ENCODE measurements around the gene AANAT. TPM values are rescaled to one million over a fixed set of nuclear protein-coding genes. Genes with fewer than 3 reads are reported as not detected.

AANAT gene
- total RNA-seq, 2 experiments from 2014 or later = not detected

- no peaks in the 10 kb centered on the region for H4K20me1 ChIP-seq (ENCODE audit: insufficient read depth, low read length)
- TF ChIP-seq CTCF (conservative IDR thresholded peaks at IDR 0.05; ENCODE audit: low read length) = no peak
- TF ChIP-seq EZH2phosphoT487 (IDR thresholded peaks at IDR 0.05; ENCODE audit: borderline replicate concordance, low read depth, low read length) = no peak
- no peaks in the 10 kb centered on the region for H3K9me2 ChIP-seq (ENCODE audit: insufficient read depth, low read length)
- peaks cover 22% of the 10 kb centered on the region for H3K4me1 ChIP-seq (ENCODE audit: insufficient read depth, low read length, poor library complexity, severe bottlenecking)
- POLR2A ChIA-PET = interaction anchor here (0.7 to 1.2 kb wide), 5 partner anchors 10 to 154 kb away, joined by 3 to 6 read pairs (median 3); no protein-coding TSS in a partner anchor
- H2AFZ ChIP-seq (ENCODE audit: low read length) = no peak overlapping the region
- H3K79me2 ChIP-seq (ENCODE audit: insufficient read depth, low read depth, low read length) = no peaks in the 10 kb centered on the region
- CTCF ChIA-PET (ENCODE audit: unreplicated experiment) = no interaction called here
- no peak overlapping the region for H3K4me3 ChIP-seq (ENCODE audit: low read depth, low read length, poor library complexity, severe bottlenecking)
- no peaks in the 10 kb centered on the region for H3K9me3 ChIP-seq (ENCODE audit: low read length)
- DNase-seq (ENCODE audit: low spot score) = no peak
- H3K36me3 ChIP-seq (ENCODE audit: insufficient read depth, low read length) = no peaks in the 10 kb centered on the region
- no TSS peak for BruUV-seq (replicated peaks)
- intact Hi-C loops (cut with micrococcal nuclease; ENCODE audit: unreplicated experiment) = no loop called here
- H3K4me2 ChIP-seq (ENCODE audit: low read length) = no peak overlapping the region
- H3K27ac ChIP-seq (ENCODE audit: low read depth, low read length, poor library complexity, severe bottlenecking) = no peak overlapping the region
These were observed 43.4 kb downstream of the AANAT start for GRCh38 chr17:76510831-76511244.

GRCh38 chr17:76511668-76512365 lies 44.4 kb downstream of the AANAT start:
- H3K4me3 ChIP-seq (ENCODE audit: low read depth, low read length, poor library complexity, severe bottlenecking) = no peak overlapping the region
- DNase-seq (ENCODE audit: low spot score) = no peak
- H4K20me1 ChIP-seq (ENCODE audit: insufficient read depth, low read length) = no peaks in the 10 kb centered on the region
- no peak overlapping the region for H2AFZ ChIP-seq (ENCODE audit: low read length)
- BruUV-seq (replicated peaks) = no TSS peak
- no peaks in the 10 kb centered on the region for H3K9me3 ChIP-seq (ENCODE audit: low read length)
- H3K79me2 ChIP-seq (ENCODE audit: insufficient read depth, low read depth, low read length) = no peaks in the 10 kb centered on the region
- H3K4me1 ChIP-seq (ENCODE audit: insufficient read depth, low read length, poor library complexity, severe bottlenecking) = peaks cover 15% of the 10 kb centered on the region
- ChIA-PET POLR2A (interaction anchor here (2.0 kb wide), 1 partner anchor 17 kb away, joined by 6 read pairs; no protein-coding TSS in a partner anchor), CTCF (ENCODE audit: unreplicated experiment) (interaction anchor here (0.7 to 1.3 kb wide), 2 partner anchors 18 to 58 kb away, joined by 3 read pairs; partner anchors contain the start of gene UBE2O)
- H3K27ac ChIP-seq (ENCODE audit: low read depth, low read length, poor library complexity, severe bottlenecking) = no peak overlapping the region
- no peaks in the 10 kb centered on the region for H3K36me3 ChIP-seq (ENCODE audit: insufficient read depth, low read length)
- H3K9me2 ChIP-seq (ENCODE audit: insufficient read depth, low read length) = no peaks in the 10 kb centered on the region
- intact Hi-C loops (cut with micrococcal nuclease; ENCODE audit: unreplicated experiment) = no loop called here
- TF ChIP-seq CTCF (conservative IDR thresholded peaks at IDR 0.05; ENCODE audit: low read length) (no peak), EZH2phosphoT487 (IDR thresholded peaks at IDR 0.05; ENCODE audit: borderline replicate concordance, low read depth, low read length) (no peak)
- no peak overlapping the region for H3K4me2 ChIP-seq (ENCODE audit: low read length)

Data from OCI-LY7 (cell line).